H9 (cell line): ENCODE data around the gene CCPG1. TPM values are rescaled to one million over a fixed set of nuclear protein-coding genes. Genes with fewer than 3 reads are reported as not detected.

Experiments
- DNase-seq: peaks from one replicate; pipeline ENCODE4 v3.0.0-alpha.2; 2017
- H2AFZ ChIP-seq: one replicate; pipeline ENCODE4 v1.6.1; 2013; ENCODE audit warnings: mild to moderate bottlenecking, low read length, control low read depth, moderate library complexity
- H2AK5ac ChIP-seq: 2 replicates; pipeline ENCODE4 v1.6.1; 2013; ENCODE audit warnings: low read length, control low read depth, mixed read lengths; ENCODE audit not compliant: insufficient read length
- H2BK120ac ChIP-seq: one replicate; pipeline ENCODE4 v1.6.1; 2013; ENCODE audit warnings: low read depth, mild to moderate bottlenecking, low read length, control low read depth, inconsistent platforms; ENCODE audit not compliant: poor library complexity, severe bottlenecking
- H2BK12ac ChIP-seq: 2 replicates; pipeline ENCODE4 v1.6.1; 2013; ENCODE audit warnings: low read length, control low read depth, mixed read lengths, low read depth; ENCODE audit not compliant: insufficient read length
- H2BK15ac ChIP-seq: 2 replicates; pipeline ENCODE4 v1.6.1; 2013; ENCODE audit warnings: low read depth, low read length, control low read depth
- H2BK20ac ChIP-seq: one replicate; pipeline ENCODE4 v1.6.1; 2013; ENCODE audit warnings: low read depth, mild to moderate bottlenecking, low read length, control low read depth, inconsistent platforms; ENCODE audit not compliant: poor library complexity, severe bottlenecking
- H2BK5ac ChIP-seq: 2 replicates; pipeline ENCODE4 v1.6.1; 2013; ENCODE audit warnings: low read length, control low read depth, mixed read lengths; ENCODE audit not compliant: insufficient read length
- H3K14ac ChIP-seq: 2 replicates; pipeline ENCODE4 v1.6.1; 2013; ENCODE audit warnings: low read length, control low read depth; ENCODE audit not compliant: insufficient read depth
- H3K18ac ChIP-seq: 2 replicates; pipeline ENCODE4 v1.6.1; 2013; ENCODE audit warnings: low read depth, mild to moderate bottlenecking, mixed read lengths, low read length, control low read depth; ENCODE audit not compliant: insufficient read length
- H3K23ac ChIP-seq: 2 replicates; pipeline ENCODE4 v1.6.1; 2013; ENCODE audit warnings: low read length, control low read depth, mixed read lengths, low read depth; ENCODE audit not compliant: insufficient read length
- H3K23me2 ChIP-seq: 2 replicates; pipeline ENCODE4 v1.6.1; 2013; ENCODE audit warnings: low read depth, mild to moderate bottlenecking, mixed read lengths, low read length, control low read depth; ENCODE audit not compliant: insufficient read length, poor library complexity, severe bottlenecking
- H3K27ac ChIP-seq: 2 replicates; pipeline ENCODE4 v1.5.1; 2013; ENCODE audit warnings: low read length, control low read depth, mixed read lengths, low read depth; ENCODE audit not compliant: insufficient read length
- H3K27me3 ChIP-seq: 2 replicates; pipeline ENCODE4 v1.6.1; 2013; ENCODE audit warnings: low read length, control low read depth, inconsistent platforms; ENCODE audit not compliant: insufficient read depth
- H3K4ac ChIP-seq: 2 replicates; pipeline ENCODE4 v1.6.1; 2013; ENCODE audit warnings: low read depth, mild to moderate bottlenecking, control low read depth, inconsistent platforms, low read length, moderate library complexity
- H3K4me1 ChIP-seq: 2 replicates; pipeline ENCODE4 v1.6.1; 2013; ENCODE audit warnings: low read length, control low read depth, inconsistent platforms; ENCODE audit not compliant: insufficient read depth
- H3K4me2 ChIP-seq: 2 replicates; pipeline ENCODE4 v1.6.1; 2013; ENCODE audit warnings: low read length, control low read depth, mixed read lengths; ENCODE audit not compliant: insufficient read length, insufficient read depth
- H3K56ac ChIP-seq: 2 replicates; pipeline ENCODE4 v1.6.1; 2013; ENCODE audit warnings: low read depth, mild to moderate bottlenecking, mixed read lengths, low read length, control low read depth; ENCODE audit not compliant: insufficient read length
- H3K79me1 ChIP-seq: 2 replicates; pipeline ENCODE4 v1.6.1; 2013; ENCODE audit warnings: low read depth, mild to moderate bottlenecking, moderate library complexity, low read length, control low read depth, inconsistent platforms; ENCODE audit not compliant: insufficient read depth, poor library complexity, severe bottlenecking
- H3K79me2 ChIP-seq: 2 replicates; pipeline ENCODE4 v1.6.1; 2013; ENCODE audit warnings: low read length, control low read depth, inconsistent platforms; ENCODE audit not compliant: insufficient read depth
- H3K9ac ChIP-seq: 2 replicates; pipeline ENCODE4 v1.6.1; 2013; ENCODE audit warnings: low read length, control low read depth, mixed read lengths; ENCODE audit not compliant: insufficient read length; ENCODE audit errors: extremely low read depth
- H3K9me3 ChIP-seq: one replicate; pipeline ENCODE4 v1.6.1; 2013; ENCODE audit warnings: low read depth, low read length, inconsistent platforms; ENCODE audit not compliant: control insufficient read depth
- H3T11ph ChIP-seq: one replicate; pipeline ENCODE4 v1.6.1; 2013; ENCODE audit warnings: mild to moderate bottlenecking, low read length, control low read depth, inconsistent platforms
- H4K20me1 ChIP-seq: one replicate; pipeline ENCODE4 v1.6.1; 2013; ENCODE audit not compliant: control insufficient read depth, insufficient read length, insufficient read depth
- H4K5ac ChIP-seq: 2 replicates; pipeline ENCODE4 v1.6.1; 2013; ENCODE audit warnings: low read depth, mild to moderate bottlenecking, mixed read lengths, low read length, control low read depth; ENCODE audit not compliant: insufficient read length
- H4K8ac ChIP-seq: replicated peaks from 2 replicates; pipeline ENCODE4 v1.6.1; 2013; ENCODE audit warnings: low read length, control low read depth, mixed read lengths, low read depth; ENCODE audit not compliant: insufficient read length
- H4K91ac ChIP-seq: 2 replicates; pipeline ENCODE4 v1.6.1; 2013; ENCODE audit warnings: low read depth, mild to moderate bottlenecking, moderate library complexity, mixed read lengths, low read length, control low read depth; ENCODE audit not compliant: insufficient read length
- H3K27ac Mint-ChIP-seq, 3 experiments: 2 replicates in 2 of 3; 3 replicates in 1 of 3; pipeline ENCODE4 v1.8.0; 2020 to 2021; ENCODE audit warnings: mixed read lengths in 3 of 3, mild to moderate bottlenecking in 1 of 3, moderate library complexity in 1 of 3
- H3K27me3 Mint-ChIP-seq: 2 replicates; pipeline ENCODE4 v1.8.0; 2021; ENCODE audit warnings: low read depth, mild to moderate bottlenecking, moderate library complexity, mixed read lengths
- H3K36me3 Mint-ChIP-seq, 3 experiments: 2 replicates in 2 of 3; 3 replicates in 1 of 3; pipeline ENCODE4 v1.8.0; 2020 to 2021; ENCODE audit warnings: low read depth in 3 of 3, mixed read lengths in 3 of 3; ENCODE audit not compliant: insufficient read depth in 1 of 3
- H3K4me1 Mint-ChIP-seq, 2 experiments: 2 replicates each; pipeline ENCODE4 v1.8.0; 2020; ENCODE audit warnings: mixed read lengths in 2 of 2
- H3K4me3 Mint-ChIP-seq, 2 experiments: 2 replicates in 1 of 2; 3 replicates in 1 of 2; pipeline ENCODE4 v1.8.0; 2020 to 2021; ENCODE audit warnings: mild to moderate bottlenecking in 2 of 2, mixed read lengths in 2 of 2, moderate library complexity in 1 of 2
- H3K9me3 Mint-ChIP-seq, 2 experiments: 2 replicates in 1 of 2; 3 replicates in 1 of 2; pipeline ENCODE4 v1.8.0; 2020; ENCODE audit warnings: mild to moderate bottlenecking in 2 of 2, mixed read lengths in 2 of 2, moderate library complexity in 1 of 2
- CTCF ChIP-seq: fragments of 200-600 bp; sonication (generic); conservative IDR thresholded peaks from 3 replicates; pipeline ENCODE4 v1.8.0; 2021; ENCODE audit warnings: antibody characterized with exemption, mild to moderate bottlenecking
- WGBS: extraction: QIAGEN DNeasy Blood & Tissue Kit; methylation state at CpG from one replicate; pipeline ENCODE4 v1.1.7; 2013; ENCODE audit warnings: missing lambda C conversion rate, low lambda C conversion rate, mixed read lengths; ENCODE audit not compliant: insufficient read length; ENCODE audit errors: extremely low coverage; 5-methylcytosine and 5-hydroxymethylcytosine counted together
- total RNA-seq: library from RNA; stranded (reverse); gene quantifications from 2 replicates; pipeline ENCODE4 v1.2.1, GENCODE V29; 2021

The CCPG1 gene
- total RNA-seq, 1 experiment from 2014 or later: 9.0 TPM

DNA sequence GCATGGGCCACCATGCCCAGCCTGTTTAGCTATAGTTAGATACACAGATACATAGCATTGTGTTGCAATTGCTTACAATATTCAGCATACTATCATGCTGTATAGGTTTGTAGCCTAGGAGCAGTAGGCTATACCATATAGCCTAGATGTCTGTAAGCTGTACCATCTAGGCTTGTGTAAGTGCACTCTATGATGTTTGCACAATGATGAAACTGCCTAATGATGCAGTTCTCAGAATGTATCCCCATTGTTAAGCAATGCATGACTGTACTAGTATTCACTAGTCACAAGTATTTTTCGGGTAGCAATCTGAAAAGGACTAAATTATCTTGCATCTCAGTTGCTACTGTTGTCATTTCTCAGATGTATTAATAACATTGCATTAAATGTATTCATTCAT lies 73.2 kb downstream of the CCPG1 start:
- TF ChIP-seq CTCF: no peak
- Mint-ChIP-seq H3K27ac (no peak overlapping the region), H3K27me3 (no peaks in the 10 kb centered on the region), H3K4me3 (no peak overlapping the region), H3K9me3 (no peaks in the 10 kb centered on the region), H3K36me3 (0 out of 7 replicates have a peak, but pooled peaks cover 0 to 5% (median 2%) of the 10 kb centered on the region in 3 experiments), H3K4me1 (no peaks in the 10 kb centered on the region)
- Histone ChIP-seq H2BK20ac (no peak overlapping the region), H3K18ac (no peak overlapping the region), H4K91ac (no peak overlapping the region), H4K20me1 (no peaks in the 10 kb centered on the region), H2BK15ac (no peak overlapping the region), H3K79me1 (no peaks in the 10 kb centered on the region), H3K4me2 (no peak overlapping the region), H3K14ac (no peak overlapping the region), H2BK12ac (no peak overlapping the region), H3K4ac (no peak overlapping the region), H2AFZ (no peak overlapping the region), H2AK5ac (no peak overlapping the region), H3K4me1 (no peaks in the 10 kb centered on the region), H3K9me3 (no peaks in the 10 kb centered on the region), H3K23ac (no peak overlapping the region), H3T11ph (no peak overlapping the region), H3K56ac (no peak overlapping the region), H4K8ac (no peak overlapping the region), H3K27me3 (no peaks in the 10 kb centered on the region), H2BK5ac (no peak overlapping the region), H4K5ac (no peak overlapping the region), H3K79me2 (no peaks in the 10 kb centered on the region), H2BK120ac (no peak overlapping the region), H3K9ac (no peak overlapping the region), H3K27ac (no peak overlapping the region), H3K23me2 (no peaks in the 10 kb centered on the region)
- WGBS: no CpG with 5 or more reads among the region's 1 CpG
- no peak for DNase-seq
